GM19023 (cell line): ENCODE data around the gene ERI3.

Experiments used
- ATAC-seq: cut with Tn5 transposase; IDR thresholded peaks from one replicate; pipeline ENCODE4 v1.9.1; 2021; ENCODE audit warnings: mild to moderate bottlenecking, moderate library complexity; ENCODE audit not compliant: unreplicated experiment

Gene ERI3

DNA sequence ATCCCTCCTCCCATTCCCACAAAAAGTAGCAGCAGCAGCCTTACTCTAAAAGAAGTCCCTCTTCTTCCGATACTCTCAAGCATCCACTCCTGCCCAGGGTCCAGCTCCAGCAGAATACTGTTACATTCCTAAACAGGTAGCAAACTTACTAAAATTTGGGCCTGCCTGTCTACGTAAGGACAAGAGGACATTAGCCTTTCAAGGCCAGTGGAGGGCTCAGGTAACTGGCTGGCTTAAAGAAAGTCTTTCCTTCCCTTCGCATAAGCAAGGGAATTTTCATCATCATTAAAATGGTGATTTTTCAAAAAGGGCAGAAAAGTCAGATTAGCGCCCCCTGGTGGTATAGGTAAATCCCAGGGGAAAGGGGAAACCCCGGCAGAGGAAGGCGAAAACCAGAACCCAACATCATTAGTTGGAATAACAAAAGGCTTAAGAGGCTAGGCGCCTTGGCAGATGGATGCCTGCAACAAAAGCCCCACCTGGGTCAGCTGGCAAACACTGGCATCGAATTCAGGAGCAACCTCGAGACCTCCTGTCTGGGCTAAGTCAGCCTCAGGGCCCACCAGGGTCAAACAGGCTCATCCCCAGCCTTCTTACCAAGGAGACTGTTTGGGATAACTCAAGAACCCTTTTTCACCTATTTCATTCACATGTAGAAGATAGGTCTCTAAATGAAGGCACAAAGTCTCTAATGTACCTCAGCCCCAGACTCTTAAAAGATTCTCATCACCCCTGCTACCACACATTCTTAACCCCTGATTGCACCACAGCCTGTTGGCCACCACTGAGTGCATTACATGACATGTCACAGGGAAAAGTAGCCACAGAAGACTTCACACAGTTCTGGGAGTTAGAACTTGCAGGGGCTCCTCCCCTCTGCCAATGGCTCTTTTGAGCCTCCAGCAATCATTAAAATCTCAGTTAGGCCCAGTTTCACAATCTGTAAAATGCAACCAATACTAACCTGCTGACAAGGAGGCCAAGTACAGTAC is 36.7 kb downstream of the ERI3 start:
- ATAC-seq: no peak

DNA sequence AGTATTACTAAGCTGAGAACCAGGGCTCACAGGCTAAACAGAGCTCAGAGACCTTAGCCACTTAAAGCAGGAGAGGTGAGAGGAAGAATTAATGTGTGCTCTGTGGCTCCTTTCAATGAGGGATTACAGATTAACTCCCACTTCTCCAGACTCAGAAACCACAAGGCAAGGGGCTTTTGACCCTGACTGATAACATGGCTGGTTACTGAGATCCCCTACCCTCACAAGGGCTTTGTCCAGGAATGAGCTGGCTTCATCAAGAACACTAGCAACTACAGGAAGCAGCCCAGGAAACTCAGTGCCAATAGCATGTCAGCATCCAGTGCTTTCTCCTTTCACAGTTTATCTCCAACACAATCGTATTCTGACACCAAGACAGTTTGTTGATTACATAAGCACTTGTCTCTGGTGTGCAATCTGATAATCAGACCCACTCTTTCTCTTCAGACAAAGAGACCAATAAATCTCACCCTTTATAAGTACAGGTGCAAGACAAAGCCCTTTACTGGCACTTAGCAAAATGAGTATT is 38.8 kb downstream of the ERI3 start:
- peak; percentile 53 for ATAC-seq

DNA sequence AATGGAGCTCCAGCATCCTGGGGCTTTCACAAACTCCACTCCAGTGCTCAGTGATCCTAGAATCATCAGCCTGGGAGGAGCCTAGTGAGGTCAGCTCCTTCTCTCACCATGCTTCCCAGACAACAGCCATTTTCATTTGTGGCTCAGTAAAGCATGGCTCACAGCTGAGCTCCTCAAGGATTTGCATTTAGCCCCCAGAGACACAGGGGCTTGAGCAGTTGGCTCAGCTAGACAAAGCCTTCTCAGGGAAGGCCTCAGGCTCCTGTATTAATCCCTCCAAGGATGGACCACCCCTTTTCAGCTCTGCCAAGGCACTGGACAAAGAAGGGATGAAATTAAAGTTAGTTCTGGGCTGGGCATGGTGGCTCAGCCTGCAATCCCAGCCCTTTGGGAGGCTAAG is 39.5 kb downstream of the ERI3 start:
- no peak for ATAC-seq

- ATAC-seq: no peak
These were observed 40.6 kb downstream of the ERI3 start for GRCh38 chr1:44314452-44314851.

- ATAC-seq: no peak
These were observed 41.7 kb downstream of the ERI3 start for GRCh38 chr1:44313265-44313918.

- no peak for ATAC-seq
These were observed 42.5 kb downstream of the ERI3 start for GRCh38 chr1:44312399-44313196.

DNA sequence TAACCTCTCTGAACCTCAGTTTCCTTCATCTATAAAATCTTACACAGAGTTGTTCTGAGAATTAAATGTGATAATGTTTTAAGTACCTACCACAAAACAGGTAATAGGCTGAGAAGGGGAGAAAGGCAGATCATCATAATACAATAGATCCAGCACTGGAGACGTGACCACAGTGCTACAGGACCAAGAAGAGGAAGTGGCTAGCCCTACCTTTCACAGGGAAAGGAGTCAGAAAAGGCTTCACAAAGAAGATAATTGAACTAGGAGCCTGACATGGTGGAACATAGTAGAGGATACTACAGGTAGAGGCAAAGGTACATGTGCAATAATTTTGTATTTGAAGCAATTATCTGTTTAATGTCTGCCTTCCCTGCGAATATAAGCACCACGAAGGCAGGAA is 45.1 kb downstream of the ERI3 start:
- ATAC-seq: no peak

DNA sequence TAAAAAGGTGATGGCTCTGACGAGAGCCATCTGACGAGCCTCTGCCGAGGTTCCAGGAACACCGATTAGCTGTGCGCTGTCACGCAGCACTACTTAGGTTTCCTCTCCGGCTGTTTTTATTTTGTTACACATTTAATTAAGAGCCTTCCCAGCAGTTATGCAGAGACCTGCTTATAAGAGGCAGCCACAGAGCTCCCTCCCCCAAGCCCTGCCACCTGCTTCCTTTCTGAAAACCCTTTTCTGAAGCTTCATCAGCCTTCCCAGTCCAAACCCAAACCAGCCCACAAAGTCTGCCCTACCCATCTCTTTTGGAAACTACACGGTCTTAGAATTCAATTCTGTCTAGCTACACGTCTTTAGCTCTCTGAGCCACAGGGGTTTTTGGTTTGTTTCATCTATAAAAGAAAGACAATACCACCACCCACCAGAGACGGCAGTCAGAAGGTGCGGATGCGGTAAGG is 49.1 kb downstream of the ERI3 start:
- no peak for ATAC-seq

GRCh38 chr1:44303532-44303931 is 51.5 kb downstream of the ERI3 start:
- ATAC-seq: no peak

DNA sequence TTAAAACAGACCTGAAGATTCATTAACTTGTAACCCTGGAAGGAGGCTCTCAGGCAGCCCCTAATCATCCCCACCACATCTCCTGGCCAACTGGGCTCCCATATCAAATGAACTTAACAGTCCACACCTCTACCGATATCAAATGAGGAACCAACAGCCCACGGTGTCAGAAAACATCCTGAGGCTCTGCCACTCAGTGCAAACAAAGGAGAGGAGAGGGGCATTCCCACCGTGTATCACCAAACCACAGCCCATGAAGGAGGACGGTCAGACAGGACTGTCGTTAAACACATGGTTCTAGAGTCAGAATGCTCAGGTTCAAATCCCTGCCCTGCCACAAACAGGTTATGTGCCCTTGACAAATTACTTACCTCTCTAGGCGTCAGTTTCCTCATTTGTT is 52.5 kb downstream of the ERI3 start:
- ATAC-seq: no peak

DNA sequence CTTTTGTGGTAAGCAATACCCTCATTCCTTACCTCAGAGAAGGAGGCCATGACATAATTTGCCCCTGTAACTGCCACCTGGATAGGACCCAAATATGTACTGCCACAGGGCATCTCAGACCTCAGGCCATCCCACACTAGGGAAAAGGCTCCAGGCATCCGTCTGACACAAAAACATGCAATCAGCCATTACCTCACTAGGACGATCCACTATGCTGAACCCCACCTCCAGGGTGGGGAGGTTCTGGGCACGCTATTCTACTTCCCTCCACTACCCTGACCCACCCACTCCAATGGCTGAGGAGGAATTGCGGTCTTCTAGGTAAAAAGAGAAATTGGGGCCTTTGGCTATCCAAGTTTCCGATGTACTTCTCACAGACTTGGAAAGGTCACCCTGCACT is 53.6 kb downstream of the ERI3 start:
- ATAC-seq: no peak

DNA sequence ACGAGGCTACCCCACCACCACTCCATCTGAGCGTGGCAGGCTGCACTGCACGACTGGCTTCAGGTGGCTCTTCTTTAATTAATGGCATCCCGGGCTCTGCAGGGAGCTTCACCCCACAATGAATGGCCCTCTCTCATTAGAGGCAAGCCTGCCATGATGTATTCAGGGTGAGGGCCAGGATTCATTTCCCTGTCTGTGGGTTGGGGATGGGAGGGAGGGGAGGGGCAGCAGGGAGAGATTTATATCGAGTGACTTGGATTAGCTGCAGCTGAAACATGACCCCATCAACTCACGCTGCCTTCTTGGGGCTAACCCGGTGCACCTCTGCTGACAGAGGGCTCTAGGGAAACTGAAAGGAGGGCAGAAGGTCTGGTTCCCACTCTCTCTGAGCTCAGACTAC is 54.2 kb downstream of the ERI3 start:
- no peak for ATAC-seq

GRCh38 chr1:44297695-44298400 is 57.2 kb downstream of the ERI3 start:
- no peak for ATAC-seq

- ATAC-seq: no peak
These were observed 58.3 kb downstream of the ERI3 start for GRCh38 chr1:44296806-44297205.

DNA sequence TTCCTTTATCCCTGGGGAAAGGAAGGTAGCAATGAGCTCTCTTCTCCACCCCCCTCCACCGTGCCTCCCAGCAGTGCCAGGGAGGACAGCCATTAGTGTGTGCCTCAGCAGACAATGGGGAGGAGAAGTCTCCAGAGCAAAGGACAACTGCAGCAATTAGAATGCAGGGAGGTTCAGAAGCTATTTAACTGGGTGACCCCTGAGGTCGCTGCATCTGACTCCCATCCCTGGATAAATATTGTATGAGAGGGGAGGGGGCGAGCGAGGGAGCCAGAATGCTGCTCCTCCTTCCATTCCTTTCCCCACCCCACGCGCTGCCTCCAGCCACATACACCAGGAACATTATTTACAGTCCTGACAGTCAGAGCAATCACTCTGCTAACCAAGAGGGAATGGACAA is 59.0 kb downstream of the ERI3 start:
- ATAC-seq: no peak

- no peak for ATAC-seq
These were observed 60.5 kb downstream of the ERI3 start for GRCh38 chr1:44294588-44295007.

DNA sequence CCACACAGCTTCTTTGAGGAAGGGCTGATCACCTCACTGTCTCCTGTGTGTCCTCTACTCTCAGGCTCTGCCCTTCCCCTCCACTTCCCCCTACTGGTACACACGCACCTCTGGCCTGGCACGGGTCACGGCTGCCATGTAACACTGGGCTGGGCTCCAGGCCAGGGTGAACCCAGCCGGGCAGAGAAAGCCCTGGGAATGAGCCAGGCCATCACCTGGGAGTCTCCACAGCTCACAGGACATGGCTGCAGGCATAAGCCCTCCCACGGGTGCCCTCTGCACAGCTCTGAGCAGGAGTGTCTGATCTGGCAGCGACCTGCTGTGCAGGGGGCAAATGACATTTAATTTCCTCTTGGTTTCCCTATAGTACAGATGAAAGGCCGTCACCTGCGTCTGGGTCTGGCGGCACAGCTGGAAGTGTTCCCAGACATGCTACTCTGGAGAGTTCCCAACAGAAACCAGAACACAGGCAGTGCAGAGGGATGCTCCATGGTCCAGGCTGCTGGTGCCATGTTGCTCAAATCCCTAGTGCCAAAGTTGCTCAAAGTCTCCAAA is 61.2 kb downstream of the ERI3 start:
- ATAC-seq: no peak

DNA sequence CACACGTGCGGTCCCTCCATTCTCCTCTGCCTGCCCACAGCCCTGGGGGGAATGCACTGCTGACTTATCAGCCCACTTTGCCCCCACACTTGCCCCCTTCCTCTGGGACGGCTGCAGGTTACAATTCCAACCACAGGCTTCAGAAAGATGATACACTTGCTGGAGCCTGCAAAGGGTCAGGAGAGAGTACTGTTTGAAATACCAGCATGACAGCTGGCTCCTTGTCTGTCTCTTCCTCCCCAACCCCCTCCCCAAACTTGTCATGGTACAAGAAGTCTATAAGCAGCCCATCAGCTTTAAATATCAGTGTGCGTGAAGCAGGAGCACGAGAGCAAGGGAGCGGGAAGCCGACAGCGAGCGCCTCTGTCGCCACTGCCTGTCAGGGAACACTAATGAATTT is 62.4 kb downstream of the ERI3 start:
- ATAC-seq: no peak

DNA sequence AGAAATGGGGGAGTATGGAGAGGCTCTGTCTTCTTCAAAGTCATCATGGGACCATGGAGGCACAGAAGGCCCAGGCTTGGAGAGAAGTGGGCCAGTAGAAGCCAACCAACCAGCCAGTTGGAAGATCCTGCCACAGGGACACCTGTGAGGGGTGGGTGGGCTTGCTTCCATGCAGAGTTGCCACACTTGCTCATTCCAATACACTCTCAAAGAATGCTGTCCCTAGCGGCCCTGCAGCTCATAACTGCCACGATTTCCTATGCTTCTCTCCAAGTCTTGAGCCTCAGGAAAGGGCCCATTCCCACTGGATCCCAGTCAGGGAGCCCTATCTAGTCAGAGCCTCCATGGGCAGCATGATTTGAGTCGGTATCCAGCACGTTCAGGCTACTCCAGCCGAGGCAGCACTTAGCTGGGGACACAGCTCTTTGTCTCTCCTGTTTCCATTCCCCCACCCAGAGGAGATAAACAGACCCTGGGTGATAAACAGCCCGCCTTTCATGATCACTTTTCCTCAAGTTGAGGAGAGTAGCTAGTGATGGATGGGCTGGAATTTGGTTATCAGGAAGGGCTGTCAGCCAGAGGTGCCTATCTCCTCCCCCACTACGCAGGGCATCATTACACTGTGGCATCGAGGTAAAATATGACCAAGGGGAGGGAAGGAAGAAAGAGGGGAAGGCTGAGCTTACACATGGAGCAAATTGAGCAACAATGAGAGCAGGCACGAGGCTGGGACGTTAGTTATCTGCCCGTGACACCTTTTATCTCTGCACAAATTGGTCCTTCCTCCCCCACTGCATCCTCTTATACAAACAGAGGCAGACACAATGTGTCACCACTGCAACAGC is 64.6 kb downstream of the ERI3 start:
- no peak for ATAC-seq
